T-helper 2 cell treated with Interferon-gamma antibody and Interleukin-4, amounts not matched to agents 5 μg/mL and 100 μg/mL, for 36 hours (primary cell): ENCODE results near the gene ZNF91.
"Not testable (repeated sequence)": the region's sequence is repeated elsewhere in the genome, so short reads cannot be mapped to it uniquely, and the experiment has no call there.

Source experiments
- DNase-seq: peaks from one replicate; pipeline ENCODE4 v3.0.0; 2021; ENCODE audit warnings: low spot score
- H3K27ac Mint-ChIP-seq: one replicate; pipeline ENCODE4 v1.8.0; 2021; ENCODE audit warnings: mild to moderate bottlenecking, mixed read lengths
- H3K27me3 Mint-ChIP-seq: one replicate; pipeline ENCODE4 v1.8.0; 2021; ENCODE audit warnings: low read depth, mixed read lengths
- H3K36me3 Mint-ChIP-seq: one replicate; pipeline ENCODE4 v1.8.0; 2021; ENCODE audit warnings: low read depth, mixed read lengths
- H3K4me1 Mint-ChIP-seq: one replicate; pipeline ENCODE4 v1.8.0; 2021; ENCODE audit warnings: low read depth, mixed read lengths
- H3K4me3 Mint-ChIP-seq: one replicate; pipeline ENCODE4 v1.8.0; 2022; ENCODE audit warnings: mild to moderate bottlenecking, moderate library complexity, mixed read lengths
- H3K9me3 Mint-ChIP-seq: one replicate; pipeline ENCODE4 v1.8.0; 2021; ENCODE audit warnings: mixed read lengths

Gene ZNF91

DNA sequence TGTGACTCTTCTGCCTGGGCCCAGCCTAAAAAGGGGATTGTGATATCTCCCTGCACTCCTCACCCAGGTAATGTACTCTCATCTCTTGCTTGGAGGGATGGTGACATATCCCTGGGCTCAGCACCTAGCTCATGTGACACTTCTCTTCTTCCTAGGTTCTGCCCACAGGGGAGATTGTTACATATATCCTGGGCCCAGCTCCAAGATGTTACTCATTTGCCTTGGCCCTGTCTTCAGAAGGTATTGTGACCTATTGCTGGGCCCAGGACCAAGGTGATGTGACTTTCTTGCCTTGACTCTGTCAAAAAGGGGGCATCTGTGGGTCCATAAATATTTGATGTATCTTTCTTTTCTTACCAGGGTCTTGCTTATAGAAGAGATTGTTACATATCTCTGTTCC, 73.9 kb downstream of the ZNF91 start:
- H3K27me3 Mint-ChIP-seq, H3K27ac Mint-ChIP-seq, H3K4me1 Mint-ChIP-seq: not testable (repeated sequence)

DNA sequence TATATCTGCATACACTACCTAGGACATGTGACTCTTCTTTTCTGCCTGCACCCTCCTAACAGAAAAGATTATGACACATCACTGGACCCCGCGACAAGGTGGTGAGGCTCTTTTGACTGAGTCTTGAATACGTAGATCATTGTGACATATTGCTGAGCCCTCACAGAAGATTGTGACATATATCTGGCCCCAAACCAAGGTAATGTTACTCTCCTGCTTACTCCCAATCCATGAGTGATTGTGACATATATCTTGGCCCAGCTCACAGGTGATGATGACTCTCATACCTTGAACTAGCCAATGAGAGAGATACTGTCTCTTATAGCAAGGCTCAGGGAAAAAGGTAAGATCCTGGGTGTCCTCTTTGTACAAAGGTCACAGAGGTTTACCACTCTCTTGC, 75.7 kb downstream of the ZNF91 start:
- H3K27me3 Mint-ChIP-seq, H3K27ac Mint-ChIP-seq, H3K4me1 Mint-ChIP-seq, DNase-seq, H3K36me3 Mint-ChIP-seq, H3K4me3 Mint-ChIP-seq: not testable (repeated sequence)
- H3K9me3 Mint-ChIP-seq: peaks cover 81% of the 10 kb centered on the region

More for the DNA sequence above, 73.9 kb downstream of the ZNF91 start:
- H3K36me3 Mint-ChIP-seq, H3K4me3 Mint-ChIP-seq, DNase-seq: not testable (repeated sequence)
- H3K9me3 Mint-ChIP-seq: peaks cover 80% of the 10 kb centered on the region

DNA sequence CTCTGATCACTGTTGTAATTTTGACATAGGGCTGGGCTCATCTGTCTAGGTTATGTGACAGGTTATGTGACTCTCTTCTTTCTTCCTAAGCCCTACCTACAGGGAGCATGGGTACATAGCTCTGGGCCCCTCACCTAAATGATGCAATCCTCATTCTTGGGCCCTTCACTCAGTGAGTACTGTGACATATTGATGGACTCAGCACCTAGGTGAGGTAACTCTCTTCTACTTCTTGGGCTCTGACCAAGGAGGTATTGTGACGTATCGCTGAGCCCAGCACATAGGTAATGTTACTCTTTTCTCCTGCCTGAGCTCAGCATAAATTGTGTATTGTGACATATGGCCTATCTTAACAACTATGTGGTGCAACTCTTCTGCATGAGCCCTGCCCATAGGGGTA, 76.3 kb downstream of the ZNF91 start:
- not testable (repeated sequence) for DNase-seq, H3K4me3 Mint-ChIP-seq, H3K36me3 Mint-ChIP-seq, H3K4me1 Mint-ChIP-seq, H3K27me3 Mint-ChIP-seq, H3K27ac Mint-ChIP-seq
- peaks cover 81% of the 10 kb centered on the region for H3K9me3 Mint-ChIP-seq

DNA sequence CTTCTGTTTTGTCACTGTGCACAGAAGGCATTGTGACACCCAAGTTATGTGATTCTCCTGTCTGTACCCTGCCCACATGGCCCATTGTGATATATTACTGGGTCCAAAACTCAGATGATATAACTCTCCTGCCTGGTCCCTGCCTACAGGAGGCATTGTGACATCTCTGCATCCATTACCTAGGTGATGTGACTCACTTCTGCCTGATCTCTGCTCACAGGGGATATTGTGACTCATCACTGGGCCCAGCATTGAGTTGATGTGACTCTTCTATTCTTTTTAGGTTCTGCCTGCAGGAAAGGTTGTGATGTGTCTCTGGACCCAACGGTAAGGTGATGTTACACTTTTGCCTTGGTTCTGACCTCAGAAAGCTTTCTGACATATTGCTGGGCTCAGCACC, 77.1 kb downstream of the ZNF91 start:
- DNase-seq: no peak
- Mint-ChIP-seq H3K27ac (no peak overlapping the region), H3K4me1 (no peaks in the 10 kb centered on the region), H3K4me3 (no peak overlapping the region), H3K36me3 (no peaks in the 10 kb centered on the region), H3K27me3 (no peaks in the 10 kb centered on the region), H3K9me3 (peaks cover 78% of the 10 kb centered on the region)

DNA sequence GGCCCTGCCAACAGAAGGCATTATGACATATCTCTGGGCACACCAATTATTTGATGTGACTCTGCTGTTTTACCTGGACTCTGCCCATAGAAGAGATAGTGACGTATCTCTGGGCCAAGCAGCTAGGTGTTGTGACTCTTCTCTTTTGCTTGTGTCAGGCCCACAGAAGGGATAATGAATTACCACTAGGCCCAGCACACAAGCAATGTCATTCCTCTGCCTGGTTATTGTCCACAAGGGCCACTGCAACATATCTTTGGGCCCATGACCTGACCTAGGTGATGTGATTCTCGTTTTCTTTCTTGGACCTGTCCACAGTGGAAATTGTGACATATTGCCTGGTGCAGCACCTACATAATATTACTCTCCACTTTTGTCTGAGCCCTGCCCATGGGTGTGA, 80.0 kb downstream of the ZNF91 start:
- H3K9me3 Mint-ChIP-seq: peaks cover 85% of the 10 kb centered on the region

DNA sequence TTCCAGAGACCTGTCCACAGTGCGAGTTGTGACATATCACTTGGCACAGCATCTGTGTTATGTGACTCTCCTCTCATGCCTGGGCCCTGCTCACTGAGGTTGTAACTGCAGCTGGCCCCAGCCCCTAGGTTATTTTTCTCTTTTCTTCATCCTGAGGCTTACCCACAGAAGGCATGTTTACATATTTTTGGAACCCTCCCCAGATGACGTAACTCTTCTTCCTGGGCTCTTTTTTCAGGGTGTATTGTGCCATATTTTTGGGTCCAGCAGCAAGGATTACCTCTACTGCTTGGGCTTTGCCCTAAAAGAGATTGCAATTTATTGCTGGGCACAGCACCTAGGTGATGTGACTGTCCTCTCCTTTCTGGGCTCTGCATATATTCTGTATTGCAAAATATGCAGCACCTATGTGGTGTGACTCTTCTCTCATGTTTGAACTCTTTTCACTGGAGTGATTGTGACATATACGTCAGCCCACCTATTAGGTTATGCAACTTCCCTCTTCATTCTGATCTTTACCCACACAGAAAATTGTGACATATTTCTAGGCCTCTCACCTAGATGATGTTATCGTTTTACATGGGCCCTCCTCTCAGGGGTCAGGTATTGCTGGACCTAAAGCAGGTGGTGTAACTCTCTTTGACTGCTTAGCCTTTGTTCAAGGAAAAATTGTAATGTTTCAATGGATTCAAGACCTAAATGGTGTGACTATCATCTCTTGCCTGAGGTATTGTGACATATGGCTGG, 80.6 kb downstream of the ZNF91 start:
- Mint-ChIP-seq H3K4me1 (no peaks in the 10 kb centered on the region), H3K27ac (no peak overlapping the region), H3K4me3 (no peak overlapping the region), H3K27me3 (no peaks in the 10 kb centered on the region), H3K36me3 (peaks cover 2% of the 10 kb centered on the region), H3K9me3 (peaks cover 85% of the 10 kb centered on the region)
- DNase-seq: no peak

More for the DNA sequence above, 80.0 kb downstream of the ZNF91 start:
- no peak for DNase-seq
- Mint-ChIP-seq H3K4me1 (no peaks in the 10 kb centered on the region), H3K36me3 (peaks cover 2% of the 10 kb centered on the region), H3K27ac (no peak overlapping the region), H3K27me3 (no peaks in the 10 kb centered on the region), H3K4me3 (no peak overlapping the region)

DNA sequence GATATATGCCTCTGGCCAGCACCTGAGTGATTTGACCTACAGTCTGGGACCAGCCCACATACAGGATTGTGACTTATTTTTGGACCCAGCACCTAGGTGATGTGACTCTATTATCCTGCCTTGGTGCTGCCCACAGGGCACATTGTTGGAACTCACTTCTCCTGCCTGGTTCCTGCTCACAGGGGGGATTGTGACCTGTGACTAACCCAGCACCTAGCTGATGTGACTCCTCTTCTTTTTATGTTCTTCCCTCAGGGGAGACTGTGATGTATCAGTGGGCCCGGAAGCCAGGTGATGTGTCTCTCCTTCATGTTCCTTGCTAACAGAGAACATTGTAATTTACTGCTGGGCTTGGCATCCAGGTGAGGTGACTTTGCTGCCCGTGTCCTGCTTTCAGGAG, 82.1 kb downstream of the ZNF91 start:
- H3K4me1 Mint-ChIP-seq: no peaks in the 10 kb centered on the region
- DNase-seq: no peak
- no peak overlapping the region for H3K27ac Mint-ChIP-seq
- no peak overlapping the region for H3K4me3 Mint-ChIP-seq
- no peaks in the 10 kb centered on the region for H3K27me3 Mint-ChIP-seq
- H3K9me3 Mint-ChIP-seq: peaks cover 83% of the 10 kb centered on the region
- peaks cover 2% of the 10 kb centered on the region for H3K36me3 Mint-ChIP-seq

DNA sequence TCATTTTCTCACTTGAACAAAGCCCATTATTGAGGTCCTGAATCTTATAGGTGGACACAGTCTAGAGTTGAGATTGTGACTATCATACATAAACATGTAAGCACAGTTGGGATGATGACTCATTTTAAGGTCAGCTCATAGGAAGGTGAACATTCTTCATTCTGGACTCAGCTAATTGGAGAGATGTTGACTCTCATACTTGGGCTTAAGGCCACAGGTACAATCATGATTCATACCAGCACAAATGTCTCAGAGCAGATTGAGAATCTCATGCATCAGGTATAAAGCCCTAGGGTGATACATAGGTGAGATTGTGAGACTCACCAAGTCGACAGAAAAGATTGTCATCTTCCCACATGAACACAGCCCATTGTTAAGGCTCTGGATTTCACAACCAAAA, 82.8 kb downstream of the ZNF91 start:
- Mint-ChIP-seq H3K4me3 (no peak overlapping the region), H3K9me3 (peaks cover 83% of the 10 kb centered on the region), H3K27ac (no peak overlapping the region), H3K27me3 (no peaks in the 10 kb centered on the region), H3K4me1 (no peaks in the 10 kb centered on the region), H3K36me3 (peaks cover 2% of the 10 kb centered on the region)
- DNase-seq: no peak

DNA sequence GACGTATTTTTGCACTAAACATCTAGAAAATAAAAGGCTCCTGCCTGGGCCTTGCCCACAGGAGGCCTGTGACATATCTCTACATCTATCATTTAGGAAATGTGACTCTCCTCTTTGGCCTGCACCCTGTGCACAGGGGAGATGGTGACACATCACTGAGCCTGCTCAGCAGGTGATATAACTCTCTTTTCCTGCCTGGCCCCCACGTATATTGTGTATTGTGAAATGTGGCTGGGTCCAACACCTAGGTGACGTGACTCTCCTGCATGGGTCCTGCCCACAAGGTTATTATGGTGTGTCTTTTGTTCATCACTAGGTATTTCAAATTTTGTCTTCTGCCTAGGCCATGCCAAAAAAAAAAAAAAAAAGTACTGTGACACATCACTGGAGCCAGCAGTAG, 83.7 kb downstream of the ZNF91 start:
- no peak overlapping the region for H3K4me3 Mint-ChIP-seq
- no peak for DNase-seq
- no peaks in the 10 kb centered on the region for H3K27me3 Mint-ChIP-seq
- H3K36me3 Mint-ChIP-seq: peaks cover 2% of the 10 kb centered on the region
- no peaks in the 10 kb centered on the region for H3K4me1 Mint-ChIP-seq
- peaks cover 84% of the 10 kb centered on the region for H3K9me3 Mint-ChIP-seq
- H3K27ac Mint-ChIP-seq: no peak overlapping the region

DNA sequence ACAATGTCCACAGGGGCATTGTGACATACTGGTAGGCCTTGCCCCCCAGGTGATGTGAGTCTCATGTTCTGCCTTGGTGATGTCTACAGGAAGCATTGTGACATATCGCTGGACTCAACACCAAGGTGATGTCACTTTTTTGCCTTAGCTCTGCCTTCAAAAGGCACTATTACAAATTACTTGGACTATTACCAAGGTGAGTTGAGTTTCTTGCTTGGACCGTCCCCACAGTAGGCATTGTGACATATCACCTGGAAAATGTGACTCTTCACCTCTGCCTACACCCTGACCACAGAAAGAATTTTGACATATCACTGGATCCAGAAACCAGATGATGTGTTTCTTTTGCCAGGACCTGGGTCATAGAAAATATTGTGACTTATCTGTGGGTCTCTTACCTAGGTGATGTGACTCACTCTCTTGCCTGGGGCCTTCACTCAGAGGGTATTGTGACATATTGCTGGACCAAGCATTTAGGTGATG, 84.5 kb downstream of the ZNF91 start:
- peaks cover 84% of the 10 kb centered on the region for H3K9me3 Mint-ChIP-seq
- peaks cover 2% of the 10 kb centered on the region for H3K36me3 Mint-ChIP-seq
- H3K4me1 Mint-ChIP-seq: no peaks in the 10 kb centered on the region
- H3K27me3 Mint-ChIP-seq: no peaks in the 10 kb centered on the region
- no peak overlapping the region for H3K4me3 Mint-ChIP-seq
- DNase-seq: no peak
- no peak overlapping the region for H3K27ac Mint-ChIP-seq

DNA sequence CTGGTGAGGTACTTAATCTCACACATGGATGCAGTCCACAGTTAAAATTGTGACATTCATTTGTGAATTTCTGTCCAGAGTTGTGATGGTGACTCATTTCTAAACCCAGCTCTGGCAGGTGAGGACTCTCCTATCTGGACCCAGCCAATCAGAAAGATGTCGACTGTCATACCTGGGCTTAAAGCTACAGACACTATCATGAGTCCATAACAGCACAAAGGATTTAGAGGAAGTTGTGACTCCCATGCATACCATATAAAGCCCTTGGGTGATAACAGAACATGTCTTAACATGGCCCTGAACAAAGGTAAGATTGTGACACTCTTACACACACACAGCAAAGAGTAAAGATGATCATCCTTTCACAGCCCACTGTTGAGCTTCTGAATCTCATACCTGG, 85.3 kb downstream of the ZNF91 start:
- DNase-seq: no peak
- H3K36me3 Mint-ChIP-seq: peaks cover 2% of the 10 kb centered on the region

DNA sequence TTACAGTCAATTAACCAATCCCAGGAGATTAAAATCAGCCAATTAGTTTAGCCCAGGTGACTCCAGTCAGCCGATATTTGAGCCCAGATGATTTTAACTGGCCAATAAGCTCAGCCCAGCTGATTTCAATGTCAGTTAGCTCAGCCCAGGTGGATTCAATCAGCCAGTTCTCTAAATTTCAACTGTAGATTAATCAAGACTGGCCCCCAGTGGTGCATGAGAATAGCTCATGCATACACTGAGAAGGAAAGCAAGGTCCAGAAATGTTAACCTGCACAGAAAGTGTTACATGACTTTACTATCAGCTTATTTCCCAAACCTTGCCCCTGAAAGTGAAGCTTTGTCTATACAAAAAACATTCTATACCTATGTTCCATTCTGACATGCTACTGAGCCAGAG, 89.7 kb downstream of the ZNF91 start:
- H3K4me3 Mint-ChIP-seq: no peak overlapping the region
- H3K9me3 Mint-ChIP-seq: peaks cover 71% of the 10 kb centered on the region
- H3K4me1 Mint-ChIP-seq: no peaks in the 10 kb centered on the region
- H3K36me3 Mint-ChIP-seq: no peaks in the 10 kb centered on the region
- H3K27me3 Mint-ChIP-seq: no peaks in the 10 kb centered on the region
- no peak for DNase-seq
- no peak overlapping the region for H3K27ac Mint-ChIP-seq

More for the DNA sequence above, 85.3 kb downstream of the ZNF91 start:
- H3K27ac Mint-ChIP-seq: no peak overlapping the region
- no peaks in the 10 kb centered on the region for H3K4me1 Mint-ChIP-seq
- no peak overlapping the region for H3K4me3 Mint-ChIP-seq
- H3K9me3 Mint-ChIP-seq: peaks cover 82% of the 10 kb centered on the region
- H3K27me3 Mint-ChIP-seq: no peaks in the 10 kb centered on the region

DNA sequence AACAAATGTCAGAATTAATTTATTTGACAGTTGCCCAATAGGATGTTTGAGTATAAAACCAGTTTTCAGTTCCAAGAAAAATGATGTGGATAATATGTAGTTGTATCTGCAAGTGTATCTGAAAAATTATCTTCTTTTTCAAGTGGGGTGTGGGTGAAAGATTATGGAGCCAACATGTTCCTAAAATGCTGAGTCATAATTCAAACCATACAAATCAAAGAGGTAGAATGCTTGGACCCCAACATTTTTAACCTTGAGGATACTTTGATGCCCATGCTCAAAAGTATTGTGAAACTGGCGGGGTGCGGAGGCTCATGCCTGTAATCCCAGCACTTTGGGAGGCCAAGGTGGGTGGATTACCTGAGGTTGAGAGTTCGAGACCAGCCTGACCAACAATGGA, 91.0 kb downstream of the ZNF91 start:
- no peak overlapping the region for H3K27ac Mint-ChIP-seq
- H3K9me3 Mint-ChIP-seq: peaks cover 71% of the 10 kb centered on the region
- DNase-seq: no peak
- H3K4me3 Mint-ChIP-seq: no peak overlapping the region
- peaks cover 3% of the 10 kb centered on the region for H3K36me3 Mint-ChIP-seq
- no peaks in the 10 kb centered on the region for H3K27me3 Mint-ChIP-seq
- H3K4me1 Mint-ChIP-seq: no peaks in the 10 kb centered on the region

DNA sequence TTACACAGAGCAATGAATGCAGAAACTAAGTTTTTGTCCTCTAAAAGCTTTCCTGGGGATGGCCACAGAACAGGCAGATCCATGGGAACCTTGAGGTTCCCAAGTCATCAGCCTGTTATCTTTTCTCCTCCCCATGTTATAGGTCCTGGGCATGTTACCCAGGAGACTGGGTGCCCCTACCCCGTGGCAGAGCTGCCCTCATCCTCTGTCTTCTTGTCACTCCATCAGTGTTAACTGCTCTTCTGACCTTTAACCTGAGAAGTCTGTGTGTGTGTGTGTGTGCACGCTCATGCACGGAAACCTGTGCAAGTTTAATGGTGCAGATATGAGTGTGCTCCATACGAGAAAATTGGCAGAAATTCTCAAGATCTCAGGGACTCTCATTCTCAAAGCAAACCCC, 101.1 kb downstream of the ZNF91 start:
- H3K27me3 Mint-ChIP-seq: no peaks in the 10 kb centered on the region
- DNase-seq: no peak

DNA sequence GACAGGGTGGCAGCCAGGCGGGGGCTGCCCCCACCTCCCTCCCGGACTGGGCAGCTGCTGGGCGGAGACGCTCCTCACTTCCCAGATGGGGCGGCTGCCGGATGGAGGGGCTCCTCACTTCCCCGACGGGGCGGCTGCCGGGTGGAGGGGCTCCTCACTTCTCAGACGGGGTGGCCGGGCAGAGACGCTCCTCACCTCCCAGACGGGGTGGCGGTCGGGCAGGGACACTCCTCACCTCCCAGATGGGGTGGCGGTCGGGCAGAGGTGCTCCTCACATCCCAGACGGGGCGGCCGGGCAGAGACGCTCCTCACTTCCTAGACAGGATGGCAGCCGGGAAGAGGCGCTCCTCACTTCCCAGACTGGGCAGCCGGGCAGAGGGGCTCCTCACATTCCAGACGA, 105.3 kb downstream of the ZNF91 start:
- H3K36me3 Mint-ChIP-seq, H3K27ac Mint-ChIP-seq, H3K4me3 Mint-ChIP-seq, H3K4me1 Mint-ChIP-seq, H3K27me3 Mint-ChIP-seq, DNase-seq: not testable (repeated sequence)
- H3K9me3 Mint-ChIP-seq: peaks cover 49% of the 10 kb centered on the region

More for the DNA sequence above, 101.1 kb downstream of the ZNF91 start:
- Mint-ChIP-seq H3K27ac (no peak overlapping the region), H3K9me3 (peaks cover 49% of the 10 kb centered on the region), H3K36me3 (no peaks in the 10 kb centered on the region), H3K4me1 (no peaks in the 10 kb centered on the region), H3K4me3 (no peak overlapping the region)
